ENCODE measurements around the gene SASH1.

Gene SASH1

DNA sequence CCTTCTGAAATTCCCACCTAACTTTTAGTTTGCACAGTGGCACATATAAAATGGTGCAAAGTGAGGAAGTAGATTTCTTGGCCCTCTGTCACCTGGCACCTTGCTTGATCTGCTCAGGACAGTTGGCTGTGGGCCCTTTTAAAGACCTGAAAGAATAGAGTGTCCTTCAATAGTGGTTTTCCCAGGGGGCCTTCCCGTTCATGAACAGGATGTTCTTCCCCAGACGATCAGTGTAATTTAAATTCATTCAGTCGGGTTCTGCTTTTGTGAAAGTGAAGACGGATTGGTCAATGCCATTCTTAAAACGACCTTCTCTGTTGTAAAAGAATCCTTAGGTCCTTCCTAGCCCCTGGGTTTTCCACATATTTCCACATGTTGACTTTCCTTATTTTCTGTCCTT lies 178.5 kb downstream of the SASH1 start:
- H3K9me2 ChIP-seq (ENCODE audit: low read depth, low read length) = no peaks in the 10 kb centered on the region
- no peaks in the 10 kb centered on the region for H3K79me2 ChIP-seq (ENCODE audit: insufficient read depth, low read length)
- peaks cover 4% of the 10 kb centered on the region; the same call in 1 of the 2 replicates for H3K27me3 ChIP-seq (ENCODE audit: insufficient read depth, low read length)
- no peak overlapping the region for H3K4me2 ChIP-seq (ENCODE audit: low read length)
- H3K4me1 ChIP-seq (ENCODE audit: insufficient read depth, low read length, severe bottlenecking) = peaks cover 15% of the 10 kb centered on the region
- H4K20me1 ChIP-seq (ENCODE audit: insufficient read depth, low read length) = no peaks in the 10 kb centered on the region
- no peaks in the 10 kb centered on the region for H3K36me3 ChIP-seq (ENCODE audit: insufficient read depth, low read length)
- H3K9me3 ChIP-seq (ENCODE audit: low read length) = no peaks in the 10 kb centered on the region
- no peak overlapping the region for H3K9ac ChIP-seq (ENCODE audit: low read length)
- H3F3A ChIP-seq (ENCODE audit: insufficient read depth, low read length) = no peaks in the 10 kb centered on the region
- no peak for TF ChIP-seq EZH2 (IDR thresholded peaks at IDR 0.05; ENCODE audit: borderline replicate concordance, low read length)
- TF ChIP-seq, protein P1, sequence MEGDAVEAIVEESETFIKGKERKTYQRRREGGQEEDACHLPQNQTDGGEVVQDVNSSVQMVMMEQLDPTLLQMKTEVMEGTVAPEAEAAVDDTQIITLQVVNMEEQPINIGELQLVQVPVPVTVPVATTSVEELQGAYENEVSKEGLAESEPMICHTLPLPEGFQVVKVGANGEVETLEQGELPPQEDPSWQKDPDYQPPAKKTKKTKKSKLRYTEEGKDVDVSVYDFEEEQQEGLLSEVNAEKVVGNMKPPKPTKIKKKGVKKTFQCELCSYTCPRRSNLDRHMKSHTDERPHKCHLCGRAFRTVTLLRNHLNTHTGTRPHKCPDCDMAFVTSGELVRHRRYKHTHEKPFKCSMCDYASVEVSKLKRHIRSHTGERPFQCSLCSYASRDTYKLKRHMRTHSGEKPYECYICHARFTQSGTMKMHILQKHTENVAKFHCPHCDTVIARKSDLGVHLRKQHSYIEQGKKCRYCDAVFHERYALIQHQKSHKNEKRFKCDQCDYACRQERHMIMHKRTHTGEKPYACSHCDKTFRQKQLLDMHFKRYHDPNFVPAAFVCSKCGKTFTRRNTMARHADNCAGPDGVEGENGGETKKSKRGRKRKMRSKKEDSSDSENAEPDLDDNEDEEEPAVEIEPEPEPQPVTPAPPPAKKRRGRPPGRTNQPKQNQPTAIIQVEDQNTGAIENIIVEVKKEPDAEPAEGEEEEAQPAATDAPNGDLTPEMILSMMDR (IDR thresholded peaks at IDR 0.05; ENCODE audit: low read length) = no peak
- no peak overlapping the region for H3K4me3 ChIP-seq (ENCODE audit: low read depth, low read length, poor library complexity, severe bottlenecking)
- H2AFZ ChIP-seq (ENCODE audit: low read length) = no peak overlapping the region
- H3K27ac ChIP-seq (ENCODE audit: low read depth, low read length, poor library complexity, severe bottlenecking) = no peak overlapping the region

DNA sequence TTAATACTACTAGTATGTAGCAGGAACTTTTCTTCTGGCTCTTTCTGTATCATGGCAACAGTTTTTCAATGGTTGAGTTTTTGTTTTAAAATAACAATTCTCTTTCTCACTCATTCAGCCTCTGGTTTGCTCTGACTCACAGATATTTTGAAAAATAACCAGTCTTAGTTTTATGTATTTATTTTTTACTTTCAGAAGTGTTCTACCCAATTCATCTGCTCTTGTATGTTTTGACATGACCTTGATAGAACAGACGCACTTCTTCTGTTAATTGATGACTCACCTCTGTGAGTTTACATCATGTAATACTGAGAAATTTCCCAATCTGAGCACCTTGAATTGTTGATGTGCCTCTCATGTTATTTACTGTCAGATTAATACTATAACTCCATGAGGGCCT lies 178.9 kb downstream of the SASH1 start:
- Histone ChIP-seq H3K9ac (ENCODE audit: low read length) (no peak overlapping the region), H3K27ac (ENCODE audit: low read depth, low read length, poor library complexity, severe bottlenecking) (no peak overlapping the region), H3K36me3 (ENCODE audit: insufficient read depth, low read length) (no peaks in the 10 kb centered on the region), H3K9me2 (ENCODE audit: low read depth, low read length) (no peaks in the 10 kb centered on the region), H3K27me3 (ENCODE audit: insufficient read depth, low read length) (peaks cover 4% of the 10 kb centered on the region; the same call in 1 of the 2 replicates), H2AFZ (ENCODE audit: low read length) (no peak overlapping the region), H3K79me2 (ENCODE audit: insufficient read depth, low read length) (no peaks in the 10 kb centered on the region), H3F3A (ENCODE audit: insufficient read depth, low read length) (no peaks in the 10 kb centered on the region), H3K4me1 (ENCODE audit: insufficient read depth, low read length, severe bottlenecking) (peaks cover 15% of the 10 kb centered on the region), H3K4me2 (ENCODE audit: low read length) (no peak overlapping the region), H3K9me3 (ENCODE audit: low read length) (no peaks in the 10 kb centered on the region), H3K4me3 (ENCODE audit: low read depth, low read length, poor library complexity, severe bottlenecking) (no peak overlapping the region), H4K20me1 (ENCODE audit: insufficient read depth, low read length) (no peaks in the 10 kb centered on the region)
- TF ChIP-seq, protein P1 (IDR thresholded peaks at IDR 0.05; ENCODE audit: low read length) = no peak
- TF ChIP-seq EZH2 (IDR thresholded peaks at IDR 0.05; ENCODE audit: borderline replicate concordance, low read length) = no peak

DNA sequence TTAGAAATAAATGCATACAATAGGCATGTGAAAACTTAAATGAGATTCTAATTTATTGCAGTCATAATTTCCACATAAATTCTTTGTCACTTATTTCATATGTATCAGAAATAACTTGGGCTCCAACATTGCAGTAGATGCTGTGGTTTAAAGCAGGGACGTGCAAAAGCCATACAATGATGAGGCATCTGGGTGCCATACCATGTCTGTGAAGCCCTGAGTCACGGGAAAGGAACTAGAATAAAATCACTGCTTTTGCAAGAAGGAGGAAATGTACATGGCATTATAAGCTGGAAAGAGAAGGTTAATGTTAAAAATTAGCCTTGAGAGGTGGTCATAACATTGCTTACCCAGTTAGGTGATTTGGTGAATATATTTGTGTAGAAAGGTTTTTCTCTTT lies 180.4 kb downstream of the SASH1 start:
- H3K79me2 ChIP-seq (ENCODE audit: insufficient read depth, low read length) = no peaks in the 10 kb centered on the region
- H3K4me1 ChIP-seq (ENCODE audit: insufficient read depth, low read length, severe bottlenecking) = peaks cover 15% of the 10 kb centered on the region
- H3K27ac ChIP-seq (ENCODE audit: low read depth, low read length, poor library complexity, severe bottlenecking) = no peak overlapping the region

More for the DNA sequence above, 180.4 kb downstream of the SASH1 start:
- no peak for TF ChIP-seq EZH2 (IDR thresholded peaks at IDR 0.05; ENCODE audit: borderline replicate concordance, low read length)
- TF ChIP-seq, protein P1 (IDR thresholded peaks at IDR 0.05; ENCODE audit: low read length) = no peak
- Histone ChIP-seq H3K9me3 (ENCODE audit: low read length) (no peaks in the 10 kb centered on the region), H3K27me3 (ENCODE audit: insufficient read depth, low read length) (no peaks in the 10 kb centered on the region; the same call in 1 of the 2 replicates), H3F3A (ENCODE audit: insufficient read depth, low read length) (no peaks in the 10 kb centered on the region), H3K36me3 (ENCODE audit: insufficient read depth, low read length) (no peaks in the 10 kb centered on the region), H3K9ac (ENCODE audit: low read length) (no peak overlapping the region), H2AFZ (ENCODE audit: low read length) (no peak overlapping the region), H3K4me2 (ENCODE audit: low read length) (no peak overlapping the region), H3K4me3 (ENCODE audit: low read depth, low read length, poor library complexity, severe bottlenecking) (no peak overlapping the region), H4K20me1 (ENCODE audit: insufficient read depth, low read length) (no peaks in the 10 kb centered on the region), H3K9me2 (ENCODE audit: low read depth, low read length) (no peaks in the 10 kb centered on the region)
